H1 (cell line): Measurements from ENCODE around the gene CABLES2. TPM values are rescaled to one million over a fixed set of nuclear protein-coding genes. Genes with fewer than 3 reads are reported as not detected.

ENCODE experiments used
- CTCF ChIA-PET: fragments of 300-600 bp; sonication (Branson Sonifier 250); formaldehyde crosslinking; loops from one replicate; lab custom pipeline; 2021; ENCODE audit not compliant: partially characterized antibody; lab: Charles Lee
- POLR2A ChIA-PET: fragments of 300-600 bp; sonication (Branson Sonifier 250); formaldehyde crosslinking; loops from one replicate; lab custom pipeline; 2021; ENCODE audit warnings: inconsistent platforms; ENCODE audit not compliant: partially characterized antibody; lab: Charles Lee
- DNase-seq, 2 experiments: peaks; one replicate each; pipeline versions ENCODE4 v3.0.0 to v3.0.0-alpha.2; 2010 to 2022; ENCODE audit warnings: low spot score in 2 of 2, low read depth in 1 of 2, mixed read lengths in 1 of 2
- FAIRE-seq: peaks from 2 replicates; lab custom pipeline; 2011; peaks lifted over from hg19 to GRCh38; lab: Jason Lieb, UNC
- H2AFZ ChIP-seq: 2 replicates; pipeline ENCODE4 v1.8.1; 2012; ENCODE audit warnings: low read length, inconsistent platforms
- H2AK5ac ChIP-seq: 2 replicates; pipeline ENCODE4 v1.6.1; 2013; ENCODE audit warnings: low read depth, low read length
- H2BK120ac ChIP-seq: replicated peaks from 2 replicates; pipeline ENCODE3; 2013; ENCODE audit warnings: low read depth, low read length, inconsistent platforms
- H2BK12ac ChIP-seq: 2 replicates; pipeline ENCODE4 v1.6.1; 2013; ENCODE audit warnings: low read depth, low read length
- H2BK15ac ChIP-seq: 2 replicates; pipeline ENCODE4 v1.6.1; 2013; ENCODE audit warnings: low read length
- H2BK20ac ChIP-seq: 2 replicates; pipeline ENCODE4 v1.6.1; 2013; ENCODE audit warnings: low read length
- H2BK5ac ChIP-seq: 2 replicates; pipeline ENCODE4 v1.6.1; 2013; ENCODE audit warnings: low read depth, low read length
- H3K14ac ChIP-seq: 2 replicates; pipeline ENCODE4 v1.6.1; 2013; ENCODE audit warnings: inconsistent platforms; ENCODE audit not compliant: insufficient read length
- H3K18ac ChIP-seq: 2 replicates; pipeline ENCODE4 v1.6.1; 2013; ENCODE audit warnings: low read length; ENCODE audit errors: extremely low read depth
- H3K23ac ChIP-seq: 2 replicates; pipeline ENCODE4 v1.6.1; 2013; ENCODE audit warnings: inconsistent platforms; ENCODE audit not compliant: insufficient read length
- H3K23me2 ChIP-seq: 2 replicates; pipeline ENCODE4 v1.6.1; 2013; ENCODE audit warnings: low read depth, low read length
- H3K27ac ChIP-seq: 2 replicates; pipeline ENCODE4 v1.6.1; 2011; ENCODE audit warnings: low read depth, low read length, inconsistent platforms
- H3K27me3 ChIP-seq, 4 experiments: replicated peaks in 1 of 4; 1 replicate in 1 of 4; 2 replicates in 3 of 4; pipeline versions ENCODE4 v1.6.1 to v1.8.1; 2011 to 2013; ENCODE audit warnings: low read length in 3 of 4, mild to moderate bottlenecking in 3 of 4, inconsistent platforms in 2 of 4, mixed read lengths in 2 of 4, moderate library complexity in 1 of 4; ENCODE audit not compliant: control insufficient read depth in 3 of 4, insufficient read depth in 3 of 4; ENCODE audit errors: extremely low read depth in 1 of 4
- H3K36me3 ChIP-seq, 4 experiments: 2 replicates each; pipeline versions ENCODE4 v1.6.1 to v1.8.1; 2011 to 2013; ENCODE audit warnings: mild to moderate bottlenecking in 4 of 4, low read length in 3 of 4, moderate library complexity in 2 of 4, control low read depth in 1 of 4, inconsistent platforms in 1 of 4; ENCODE audit not compliant: insufficient read depth in 4 of 4, control insufficient read depth in 2 of 4
- H3K4ac ChIP-seq: replicated peaks from 2 replicates; pipeline ENCODE3; 2013; ENCODE audit warnings: low read length, low read depth, mixed read lengths, inconsistent platforms; ENCODE audit not compliant: insufficient read length
- H3K4me1 ChIP-seq, 4 experiments: replicated peaks in 1 of 4; 1 replicate in 1 of 4; 2 replicates in 3 of 4; pipeline versions ENCODE4 v1.6.1 to v1.8.1; 2011 to 2013; ENCODE audit warnings: low read length in 3 of 4, inconsistent platforms in 2 of 4, mixed read lengths in 1 of 4; ENCODE audit not compliant: insufficient read depth in 4 of 4, control insufficient read depth in 3 of 4
- H3K4me2 ChIP-seq, 2 experiments: 2 replicates each; pipeline versions ENCODE4 v1.6.1 to v1.8.1; 2011 to 2013; ENCODE audit warnings: low read depth in 2 of 2, low read length in 2 of 2, control low read depth in 1 of 2, inconsistent platforms in 1 of 2, mild to moderate bottlenecking in 1 of 2; ENCODE audit not compliant: insufficient read depth in 1 of 2
- H3K4me3 ChIP-seq, 4 experiments: fragments of 200-600, 300-600 bp in 1 of 4; sonication (generic), shearing (Covaris generic), sonication (Bioruptor Twin) in 1 of 4; 2 replicates each; pipeline versions ENCODE4 v1.5.1 to v1.8.1; 2011 to 2016; ENCODE audit warnings: low read length in 4 of 4, low read depth in 3 of 4, control low read depth in 2 of 4, inconsistent platforms in 2 of 4, mild to moderate bottlenecking in 2 of 4, mixed read lengths in 1 of 4, moderate library complexity in 1 of 4; ENCODE audit not compliant: insufficient read depth in 2 of 4; ENCODE audit errors: extremely low read depth in 1 of 4
- H3K56ac ChIP-seq: replicated peaks from 2 replicates; pipeline ENCODE3; 2013; ENCODE audit warnings: low read depth, mild to moderate bottlenecking, mixed read lengths, low read length, inconsistent platforms; ENCODE audit not compliant: insufficient read length
- H3K79me1 ChIP-seq: 2 replicates; pipeline ENCODE4 v1.6.1; 2013; ENCODE audit warnings: low read depth, low read length, control low read depth
- H3K79me2 ChIP-seq, 2 experiments: 2 replicates each; pipeline versions ENCODE4 v1.6.1 to v1.8.1; 2012 to 2013; ENCODE audit warnings: low read length in 2 of 2, mild to moderate bottlenecking in 2 of 2, inconsistent platforms in 1 of 2; ENCODE audit not compliant: insufficient read depth in 2 of 2, control insufficient read depth in 1 of 2
- H3K9ac ChIP-seq, 4 experiments: replicated peaks in 1 of 4; 1 replicate in 1 of 4; 2 replicates in 3 of 4; pipeline versions ENCODE4 v1.6.1 to v1.8.1; 2011 to 2013; ENCODE audit warnings: low read depth in 3 of 4, low read length in 3 of 4, control low read depth in 2 of 4, mild to moderate bottlenecking in 2 of 4, moderate library complexity in 2 of 4, inconsistent platforms in 1 of 4; ENCODE audit errors: extremely low read depth in 1 of 4
- H3K9me3 ChIP-seq, 2 experiments: 2 replicates each; pipeline versions ENCODE4 v1.6.1 to v1.8.1; 2012 to 2013; ENCODE audit warnings: mild to moderate bottlenecking in 2 of 2, moderate library complexity in 2 of 2, control low read depth in 1 of 2, inconsistent platforms in 1 of 2, low read depth in 1 of 2, low read length in 1 of 2, mixed read lengths in 1 of 2; ENCODE audit not compliant: insufficient read depth in 2 of 2
- H4K20me1 ChIP-seq, 2 experiments: replicated peaks in 1 of 2; 2 replicates each; pipeline versions ENCODE3 to v1.8.1; 2011 to 2013; ENCODE audit warnings: inconsistent platforms in 2 of 2, low read length in 2 of 2, mild to moderate bottlenecking in 1 of 2; ENCODE audit not compliant: insufficient read depth in 2 of 2, control insufficient read depth in 1 of 2
- H4K5ac ChIP-seq: 2 replicates; pipeline ENCODE4 v1.6.1; 2013; ENCODE audit warnings: low read length, low read depth, mixed read lengths, inconsistent platforms; ENCODE audit not compliant: insufficient read length
- H4K8ac ChIP-seq: 2 replicates; pipeline ENCODE4 v1.8.0; 2013; ENCODE audit warnings: mild to moderate bottlenecking, moderate library complexity, low read length, inconsistent platforms; ENCODE audit not compliant: insufficient read depth; ENCODE audit errors: extremely low read depth
- H4K91ac ChIP-seq: replicated peaks from 2 replicates; pipeline ENCODE3; 2013; ENCODE audit warnings: low read length, mixed read lengths, inconsistent platforms; ENCODE audit not compliant: insufficient read length
- POLR2A ChIP-seq, 2 experiments: IDR thresholded peaks; 1 replicate in 1 of 2; 2 replicates in 1 of 2; pipeline ENCODE4 v1.6.1; 2011; ENCODE audit warnings: low read depth in 2 of 2, low read length in 2 of 2, mild to moderate bottlenecking in 2 of 2; ENCODE audit errors: control extremely low read depth in 1 of 2
- RNF2 ChIP-seq: fragments of 200-900, 300-1000 bp; sonication (generic); IDR thresholded peaks from 2 replicates; pipeline ENCODE4 v1.7.1; 2016; ENCODE audit warnings: borderline replicate concordance, low read depth, mild to moderate bottlenecking, antibody characterized with exemption, low read length; ENCODE audit not compliant: poor library complexity, severe bottlenecking; ENCODE audit errors: missing control alignments
- WGBS, 2 experiments: shearing (Covaris generic) in 1 of 2; methylation state at CpG; one replicate each; pipeline versions ENCODE4 v1.1.6 to v1.1.7; 2013 to 2015; ENCODE audit warnings: low lambda C conversion rate in 2 of 2, mixed read lengths in 2 of 2, inconsistent platforms in 1 of 2, low coverage in 1 of 2, missing lambda C conversion rate in 1 of 2; ENCODE audit not compliant: insufficient replicate concordance in 2 of 2, insufficient coverage in 1 of 2, insufficient read length in 1 of 2; ENCODE audit errors: extremely low coverage in 1 of 2, missing lambda C conversion rate in 1 of 2; 5-methylcytosine and 5-hydroxymethylcytosine counted together
- polyA plus RNA-seq, 7 experiments: library from polyadenylated mRNA; depleted of rRNA in 3 of 7; stranded (reverse) in 5 of 7; unstranded in 2 of 7; fragments of >200 nt in 5 of 7; fragments of 200-250 nt in 2 of 7; gene quantifications; 1 replicate in 5 of 7; 2 replicates in 1 of 7; 4 replicates in 1 of 7; pipeline versions ENCODE4 v1.2.1 to v1.2.3, GENCODE V29; 2011 to 2013; ENCODE audit warnings: missing spikeins in 2 of 7, mixed read lengths in 2 of 7
- total RNA-seq: library from RNA; stranded (reverse); fragmentation: NEBNext Ultra II Directional; extraction: Animal tissue kit (Norgen Biotek cat#: 25700); gene quantifications from 2 replicates; pipeline ENCODE4 v1.2.1, GENCODE V29; 2021

The CABLES2 gene
- total and polyA plus RNA-seq, 2 of the 8 experiments (the other 6 are each of a cell fraction or from before 2014, with no cell fraction given): 8.0 to 8.8 TPM

DNA sequence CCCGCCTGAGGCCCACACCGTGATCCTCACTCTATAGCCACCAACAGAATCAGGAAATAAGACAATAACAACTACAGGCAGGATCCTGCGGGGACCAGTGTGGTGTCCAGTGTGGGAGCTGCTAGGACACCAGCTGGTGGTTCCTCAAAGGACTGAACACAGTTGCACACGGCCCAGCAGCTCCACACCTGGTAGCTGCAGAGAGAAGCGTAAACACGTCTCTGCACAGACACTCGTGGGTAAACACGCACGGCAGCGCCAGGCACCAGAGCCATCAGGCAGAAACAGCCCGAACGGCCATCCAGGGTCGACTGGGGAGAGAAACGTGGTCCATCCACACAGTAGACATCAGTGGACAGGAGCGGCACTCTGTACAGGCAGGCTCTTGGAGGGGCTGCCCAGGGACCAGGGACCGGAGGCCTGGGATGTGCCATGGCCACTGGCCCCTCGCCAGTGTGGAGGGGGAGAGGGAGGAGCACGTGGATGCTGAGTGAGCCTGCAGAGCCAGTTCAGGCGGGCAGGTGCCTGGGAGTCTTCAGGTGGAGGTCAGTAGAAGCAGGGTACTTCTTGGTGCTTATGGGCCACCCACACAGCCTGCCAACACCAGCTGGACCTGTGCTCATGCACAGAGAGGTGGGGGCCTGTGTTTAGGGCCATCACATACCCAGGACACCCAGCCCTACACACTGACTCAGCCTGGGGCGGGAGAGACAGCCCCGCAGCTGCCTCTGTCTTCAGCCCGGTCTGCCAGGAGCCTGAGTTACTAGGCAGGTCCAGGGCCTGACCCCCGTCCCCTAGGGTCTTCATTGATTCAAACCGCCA lies 32.5 kb downstream of the CABLES2 start:
- Histone ChIP-seq H3K9ac (0 out of 7 replicates have a peak overlapping the region, but pooled peaks of 1 of the 4 experiments have one; percentile 5), H4K20me1 (no peaks in the 10 kb centered on the region), H3K27ac (no peak overlapping the region), H3K23ac (no peak overlapping the region), H3K4ac (peak overlapping the region; percentile 60), H4K91ac (peak overlapping the region; percentile 91), H2BK120ac (peak overlapping the region; percentile 64), H4K8ac (no peak overlapping the region; the same call in 1 of the 2 replicates), H3K79me2 (no peaks in the 10 kb centered on the region), H2BK5ac (peak overlapping the region; percentile 80), H4K5ac (peak overlapping the region; percentile 3), H2BK20ac (peak overlapping the region; percentile 95; the same call in 1 of the 2 replicates), H3K14ac (no peak overlapping the region), H3K23me2 (no peaks in the 10 kb centered on the region), H3K27me3 (no peaks in the 10 kb centered on the region), H3K18ac (peak overlapping the region; percentile 87), H3K56ac (no peak overlapping the region), H2BK12ac (peak overlapping the region; percentile 60; the same call in 1 of the 2 replicates), H2AK5ac (no peak overlapping the region), H3K4me3 (no peak overlapping the region), H3K9me3 (no peaks in the 10 kb centered on the region), H3K4me2 (no peak overlapping the region), H2AFZ (no peak overlapping the region), H3K36me3 (no peaks in the 10 kb centered on the region; a peak in 1 of 8 replicates), H2BK15ac (peak overlapping the region; percentile 75), H3K4me1 (peaks cover 5 to 39% (median 37%) of the 10 kb centered on the region in 4 experiments), H3K79me1 (no peaks in the 10 kb centered on the region; the same call in 1 of the 2 replicates)
- FAIRE-seq: no peak
- WGBS, 2 experiments: 84% methylated on average over 24 of the region's 24 CpGs; no CpG with 5 or more reads in 1 of the 2 experiments
- ChIA-PET POLR2A (interaction anchor here (0.8 to 10.7 kb wide), 18 partner anchors 9 to 72 kb away, joined by 3 to 213 read pairs (median 5); partner anchors contain the start of genes ADRM1, LAMA5 and RPS21), CTCF (interaction anchor here (0.6 to 14.1 kb wide), 14 partner anchors 8 to 93 kb away, joined by 3 to 212 read pairs (median 4); partner anchors contain the start of gene LAMA5)
- DNase-seq: no peak
- TF ChIP-seq RNF2 (no peak), POLR2A (IDR thresholded peaks at IDR 0.05; ENCODE audit: control extremely low read depth in 1 of 2, low read depth in 2 of 2, low read length in 2 of 2) (peak in 1 of 2 experiments; percentile 27; a peak in 1 of 3 replicates)
